DOHH2 (cell line): ENCODE data around the gene KIAA1614.

Experiments used
- CTCF ChIP-seq: fragments of 200-600 bp; sonication (generic); IDR thresholded peaks from one replicate; pipeline ENCODE4 v1.5.1; 2014; ENCODE audit warnings: antibody characterized with exemption, mild to moderate bottlenecking, low read depth, low read length; ENCODE audit not compliant: poor library complexity, severe bottlenecking
- EZH2phosphoT487 ChIP-seq: fragments of 200-600 bp; sonication (generic); IDR thresholded peaks from 2 replicates; pipeline ENCODE4 v1.6.1; 2017; ENCODE audit warnings: borderline replicate concordance, mild to moderate bottlenecking, antibody characterized with exemption, low read length, moderate library complexity, mixed read lengths

DNA sequence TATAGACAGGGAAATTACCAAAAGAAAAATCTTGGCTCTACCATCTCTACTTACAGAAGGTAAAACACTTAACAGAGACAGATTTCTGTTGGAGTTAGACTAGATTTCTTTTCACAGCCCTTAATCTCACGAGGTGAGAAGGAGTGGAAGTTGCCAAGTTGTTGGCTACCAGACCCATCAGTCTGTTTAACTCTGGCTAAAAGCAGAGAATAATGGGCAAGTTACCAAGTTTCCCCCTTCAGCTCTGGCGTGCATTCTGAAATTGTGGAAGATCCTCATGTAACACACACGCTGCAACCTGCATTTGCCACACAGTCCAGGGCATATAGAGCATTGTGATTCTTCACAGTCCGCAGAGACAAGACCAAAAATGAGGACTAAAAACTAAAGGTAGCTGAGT lies 60.7 kb downstream of the KIAA1614 start:
- TF ChIP-seq CTCF (no peak), EZH2phosphoT487 (no peak)
